Astrocyte (in vitro differentiated cells and primary cell): ENCODE results near the gene SRGN.

Experiments used
- CTCF ChIP-seq: IDR thresholded peaks from 2 replicates; pipeline ENCODE4 v1.5.1; 2011; ENCODE audit warnings: low read depth, mild to moderate bottlenecking, inconsistent platforms, low read length, moderate library complexity; ENCODE audit not compliant: insufficient read depth
- EZH2 ChIP-seq: IDR thresholded peaks from 2 replicates; pipeline ENCODE4 v1.6.1; 2012; ENCODE audit warnings: mild to moderate bottlenecking, low read length, inconsistent platforms; ENCODE audit not compliant: insufficient read depth

- TF ChIP-seq CTCF (no peak), EZH2 (no peak)
Observed at GRCh38 chr10:69089638-69090599, 2.0 kb downstream of the SRGN start.
